Measurements from ENCODE around the gene GOLT1A.

Gene GOLT1A, protein sequence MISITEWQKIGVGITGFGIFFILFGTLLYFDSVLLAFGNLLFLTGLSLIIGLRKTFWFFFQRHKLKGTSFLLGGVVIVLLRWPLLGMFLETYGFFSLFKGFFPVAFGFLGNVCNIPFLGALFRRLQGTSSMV

DNA sequence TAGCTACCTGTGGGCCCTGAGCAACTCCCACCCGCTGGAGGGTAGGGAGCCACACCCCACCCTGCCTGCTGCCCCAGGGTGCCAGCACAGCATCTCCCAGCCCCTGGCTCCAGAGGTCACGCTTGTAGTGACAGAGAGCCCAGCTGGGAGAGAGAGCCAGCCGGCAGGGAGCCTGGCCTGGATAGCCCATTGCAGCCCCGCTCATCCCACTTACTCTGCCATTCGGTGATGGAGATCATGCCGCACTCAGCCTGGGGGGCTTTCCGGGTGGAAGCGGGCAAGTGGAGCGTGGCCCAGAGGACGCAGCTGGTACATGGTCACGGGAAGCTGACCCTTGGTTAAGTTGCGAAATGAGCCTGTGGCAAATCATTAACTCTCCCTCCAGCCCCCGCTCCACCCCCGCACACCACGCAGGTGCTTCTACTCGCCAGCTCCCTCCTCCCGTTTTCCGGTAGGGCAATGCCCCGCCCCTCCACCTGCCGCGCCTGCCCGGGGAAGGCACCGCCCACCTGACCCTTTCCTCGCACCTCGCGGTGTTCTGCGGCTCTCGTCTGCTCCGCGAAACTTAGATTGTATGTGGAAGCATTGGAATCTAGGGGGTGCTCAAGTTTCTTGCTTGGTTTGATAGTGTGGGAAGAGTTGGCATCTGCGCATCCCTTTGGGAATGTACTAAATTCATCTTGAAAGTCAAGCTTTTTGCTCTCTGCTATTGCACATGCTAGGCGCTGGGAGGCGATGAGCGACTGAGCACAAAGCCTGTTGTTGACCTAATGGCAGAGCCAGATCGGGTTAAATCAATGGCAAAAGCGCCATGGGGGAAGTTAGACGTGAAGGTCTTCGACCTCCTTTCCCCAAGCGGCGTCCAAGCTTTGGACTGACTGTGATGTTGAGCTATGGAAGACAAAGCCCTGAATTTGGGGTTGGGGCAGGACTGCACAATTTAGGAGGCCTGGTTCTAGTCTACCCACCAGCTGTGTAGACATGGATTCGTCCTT, at the start of gene GOLT1A:
Gene GOLT1A (minus strand): TSS at position 321 of the 995 bp plus-strand sequence. CDS start 82 bp downstream, at position 239.
- DNase-seq, result peak; percentile 27

DNA sequence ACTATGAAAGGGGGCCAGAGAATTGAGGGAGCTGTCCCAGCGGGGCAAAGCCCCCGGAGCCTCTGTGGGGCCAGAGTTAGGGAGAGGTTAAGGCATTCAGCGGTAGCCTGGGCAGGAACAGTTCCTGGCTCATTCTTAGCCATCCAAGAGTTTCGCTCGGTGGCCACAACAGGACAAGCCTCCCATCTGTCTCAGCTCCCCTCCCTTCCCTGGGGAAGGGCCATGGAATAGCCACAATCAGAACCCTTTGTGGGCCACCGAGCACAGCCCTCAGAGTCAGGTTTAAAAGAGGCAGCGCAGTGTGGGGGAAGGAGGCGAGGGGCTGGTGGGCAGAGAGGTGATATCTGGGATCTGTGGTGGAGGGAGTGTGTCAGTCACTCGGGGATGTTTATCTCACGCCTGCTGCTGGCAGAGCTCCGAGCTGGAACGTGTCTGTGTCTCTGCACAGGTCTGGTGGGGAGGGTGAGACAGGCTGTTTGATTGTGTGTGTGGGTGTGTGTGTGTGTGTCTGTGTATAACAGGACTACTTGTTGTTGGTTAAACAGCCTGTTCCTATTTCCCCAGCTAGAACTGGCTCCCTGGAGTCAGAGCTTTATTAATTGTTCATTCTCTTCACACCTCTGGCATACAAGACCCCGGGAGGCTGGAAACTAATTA, 49.6 kb upstream of the GOLT1A start:
- DNase-seq, result no peak

DNA sequence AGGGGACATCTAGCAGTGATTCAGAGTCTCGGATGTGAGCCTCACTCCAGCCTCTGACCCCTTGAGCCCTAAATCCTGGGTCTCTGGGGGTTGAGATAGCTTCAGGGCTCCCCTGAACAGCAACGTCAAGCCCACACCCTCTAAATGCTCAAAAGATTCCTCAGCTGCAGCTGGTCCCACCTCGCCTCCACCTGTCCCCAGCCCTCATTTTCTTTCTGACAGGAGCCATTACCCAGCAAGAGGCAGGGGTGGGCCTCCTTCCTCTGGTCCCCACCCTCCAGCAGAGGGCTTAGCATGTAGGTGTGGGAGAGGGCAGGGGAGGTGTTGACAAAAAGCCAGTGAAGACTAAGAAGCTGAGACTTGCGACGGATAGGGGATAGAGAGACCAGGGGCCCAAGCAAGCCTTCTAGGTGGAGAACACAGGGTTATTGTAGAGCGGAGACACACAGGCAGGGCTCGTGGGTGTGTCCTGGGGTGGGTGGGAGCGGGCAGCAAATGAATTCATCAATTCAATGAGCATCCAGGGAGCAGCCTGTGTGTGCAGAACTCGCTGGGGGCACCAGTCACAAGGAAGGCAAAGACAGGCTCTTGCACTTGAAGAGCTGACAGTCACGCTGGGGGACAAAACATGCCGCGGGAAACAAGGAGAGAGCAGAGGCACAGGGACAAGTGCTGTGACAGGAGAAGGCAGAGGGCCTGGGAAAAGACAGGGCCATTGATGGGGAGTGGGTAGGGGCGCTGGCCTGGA, 48.9 kb upstream of the GOLT1A start:
- DNase-seq, result no peak

DNA sequence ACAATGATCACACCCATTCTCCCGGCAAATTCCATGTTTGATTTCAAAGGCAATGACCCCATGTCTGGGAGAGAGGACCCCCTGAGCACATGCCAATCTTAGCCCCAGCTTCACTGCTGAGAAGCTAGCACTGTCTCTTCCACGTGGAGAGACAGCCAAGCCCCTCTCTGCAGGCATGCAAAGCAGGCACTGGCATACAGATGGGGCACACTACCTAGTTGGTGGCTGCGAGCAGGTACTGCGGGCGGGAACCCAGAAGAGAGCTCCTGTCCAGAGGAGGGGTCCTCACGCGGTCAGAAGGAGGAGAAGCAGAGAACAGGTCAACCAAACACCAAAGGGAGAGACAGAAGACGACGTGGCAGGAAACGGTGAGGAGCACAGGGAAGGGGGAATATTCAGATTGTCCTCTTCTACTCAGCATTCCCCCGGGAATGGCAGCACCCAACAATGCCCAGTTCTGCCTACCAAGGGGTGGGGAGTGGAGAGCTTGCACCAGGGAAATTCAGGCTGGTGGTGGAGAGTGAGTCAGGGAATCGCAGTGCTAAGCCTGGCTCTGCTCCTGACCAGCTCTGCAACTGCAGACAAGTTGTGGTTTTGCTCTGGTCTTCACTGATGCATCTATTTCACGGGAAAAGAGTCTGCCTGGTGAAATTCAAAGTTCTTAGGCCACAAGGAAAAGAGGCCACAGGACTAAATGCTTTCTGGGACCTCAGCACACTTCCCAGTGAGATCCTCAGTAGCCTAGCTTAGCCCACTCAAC, 48.1 kb upstream of the GOLT1A start:
- no peak for DNase-seq

DNA sequence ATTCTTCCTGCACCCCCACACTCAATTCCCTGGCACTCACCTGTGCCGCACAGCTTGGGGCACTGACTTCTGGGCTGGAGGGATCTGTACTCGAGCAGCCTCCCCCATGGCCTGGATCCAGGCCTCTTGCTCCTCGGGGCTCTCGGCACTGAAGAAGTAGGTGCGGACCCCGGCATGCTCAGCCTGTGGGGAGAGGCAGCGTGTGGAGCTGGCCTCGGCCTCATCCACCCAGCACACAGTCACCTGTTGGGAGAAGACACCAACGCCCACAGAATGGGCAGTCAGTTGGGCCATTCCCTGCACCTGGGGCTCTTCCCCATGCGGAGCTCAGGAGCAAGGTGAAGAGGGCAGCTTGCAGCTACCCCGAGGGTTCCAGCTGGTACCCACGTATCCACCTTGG, 47.5 kb upstream of the GOLT1A start:
- DNase-seq, result no peak

DNA sequence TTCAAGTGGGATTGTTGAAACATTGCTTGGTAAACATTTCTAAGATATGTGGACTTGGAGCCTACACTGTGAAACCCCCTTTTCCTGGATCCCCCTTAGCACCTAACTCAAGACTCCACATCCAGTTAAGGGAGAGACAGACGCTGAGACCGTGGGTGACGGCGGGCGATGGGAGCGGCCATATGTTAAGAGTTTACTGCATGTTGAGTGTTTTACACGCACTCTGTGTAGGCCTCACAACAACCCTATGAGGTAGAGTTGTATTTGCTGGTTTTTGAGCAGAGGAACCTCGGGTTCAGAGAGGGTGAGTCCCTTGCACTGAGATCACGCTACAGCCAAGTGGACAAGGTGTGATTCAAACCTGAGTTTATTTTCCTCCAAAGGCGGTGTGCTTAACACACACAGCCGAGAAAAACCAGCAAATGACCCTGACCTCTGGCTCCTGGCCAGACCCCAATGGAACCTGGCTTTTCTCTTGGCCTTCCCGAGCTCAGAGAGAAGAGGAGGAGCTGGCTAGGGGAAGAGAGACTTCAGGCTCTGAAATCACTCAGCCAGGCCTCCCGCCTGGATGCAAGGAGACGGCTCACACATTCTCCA, 46.9 kb upstream of the GOLT1A start:
- no peak for DNase-seq

DNA sequence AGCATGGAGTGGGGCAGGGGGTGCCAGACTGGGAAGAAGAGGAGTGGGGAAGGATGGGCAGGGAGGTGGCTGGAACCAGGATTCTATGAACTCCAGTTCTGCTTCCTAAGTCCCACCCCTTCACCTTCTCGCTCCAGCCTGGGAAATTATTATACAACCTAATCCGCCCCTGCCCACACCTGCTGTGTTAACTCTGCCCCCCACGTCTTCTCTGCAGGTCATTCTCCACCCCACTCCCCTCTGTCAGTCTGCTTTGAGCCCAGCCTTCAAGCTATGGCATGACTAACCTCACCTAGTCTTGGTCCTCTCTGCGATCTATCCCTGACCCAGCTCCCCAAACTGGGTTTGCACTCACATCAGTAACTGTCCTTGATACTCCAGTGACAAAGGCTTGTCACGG, 46.0 kb upstream of the GOLT1A start:
- no peak for DNase-seq

DNA sequence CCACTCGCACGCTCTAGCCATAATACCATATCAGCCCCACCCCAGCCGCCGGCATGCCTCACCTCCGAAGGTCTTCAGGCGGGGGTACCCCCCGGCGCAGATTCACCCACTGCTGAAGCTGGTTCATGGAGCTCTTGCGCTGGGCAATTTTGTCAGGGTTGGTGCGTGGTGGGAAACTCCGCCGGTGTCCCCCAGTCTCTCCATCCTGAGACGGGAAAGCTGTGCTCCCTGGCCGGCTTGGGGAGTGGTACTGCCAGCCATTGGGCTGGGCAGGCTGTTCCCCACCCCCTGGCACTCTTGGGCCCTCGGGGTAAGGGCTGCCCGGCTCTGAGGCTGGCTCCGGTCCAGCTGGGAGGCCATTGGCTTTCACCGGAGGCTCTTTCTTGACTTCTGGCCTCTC, 45.4 kb upstream of the GOLT1A start:
- no peak for DNase-seq

DNA sequence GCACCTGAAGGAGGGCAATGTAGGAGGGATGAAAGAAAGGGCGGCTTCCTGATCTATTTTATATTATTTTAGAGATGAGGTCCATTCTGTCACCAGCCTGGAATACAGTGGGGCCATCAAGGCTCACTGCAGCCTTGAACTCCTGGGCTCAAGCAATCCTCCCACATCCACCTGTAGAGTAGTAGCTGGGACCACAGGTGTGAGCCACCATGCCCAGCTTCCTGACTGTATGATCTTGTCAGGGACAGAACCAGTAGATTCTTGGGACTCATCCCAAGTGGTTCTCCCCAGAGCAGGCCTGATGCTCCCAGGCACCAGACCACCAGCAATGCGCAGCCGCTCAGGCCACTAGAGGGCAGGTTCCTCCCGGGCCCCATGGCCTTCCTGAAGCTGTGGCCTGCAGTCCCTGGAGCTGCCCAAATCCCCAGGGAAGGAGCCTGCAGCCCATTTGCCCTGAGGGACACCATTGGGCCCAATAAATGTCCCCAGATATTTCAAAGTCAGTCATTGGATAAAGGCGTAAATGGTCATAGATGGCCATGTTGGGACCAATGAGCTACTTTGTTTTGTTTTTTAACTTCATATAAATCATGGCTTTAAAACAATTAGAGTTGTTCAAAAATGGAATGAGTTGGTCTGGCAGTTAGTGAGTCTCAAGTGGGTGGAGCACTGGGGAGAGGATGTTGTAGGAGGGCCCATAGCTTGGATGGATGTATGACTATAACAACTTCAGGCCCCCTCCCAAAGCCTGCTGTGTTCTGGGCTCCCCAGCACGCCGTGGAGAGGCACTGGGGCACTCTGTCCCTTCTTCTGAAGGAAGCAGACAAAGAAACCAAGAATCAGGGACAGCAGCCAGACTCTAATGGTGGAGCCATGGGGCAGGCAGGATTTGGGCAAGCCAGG, 44.7 kb upstream of the GOLT1A start:
- DNase-seq, result peak; percentile 19

DNA sequence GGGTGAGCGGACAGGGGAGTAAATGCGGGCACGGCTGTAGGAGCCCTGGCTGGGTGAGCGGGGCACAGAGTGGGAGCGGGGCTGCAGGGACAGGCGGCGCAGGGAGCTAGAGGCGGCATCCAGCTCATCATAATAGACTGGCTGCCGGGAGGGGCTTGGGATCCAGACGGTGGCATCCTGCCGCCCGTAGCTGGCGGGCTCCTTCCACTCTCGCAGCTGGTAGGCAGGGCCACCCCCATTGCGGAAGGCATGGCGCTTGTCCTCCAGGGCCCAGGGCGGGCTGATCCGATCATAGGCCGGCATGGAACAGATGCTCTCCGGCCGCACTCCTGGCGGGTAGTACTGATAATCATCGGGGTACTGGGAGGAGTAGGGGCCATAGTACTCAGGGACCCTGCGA, 43.7 kb upstream of the GOLT1A start:
- DNase-seq, result no peak

DNA sequence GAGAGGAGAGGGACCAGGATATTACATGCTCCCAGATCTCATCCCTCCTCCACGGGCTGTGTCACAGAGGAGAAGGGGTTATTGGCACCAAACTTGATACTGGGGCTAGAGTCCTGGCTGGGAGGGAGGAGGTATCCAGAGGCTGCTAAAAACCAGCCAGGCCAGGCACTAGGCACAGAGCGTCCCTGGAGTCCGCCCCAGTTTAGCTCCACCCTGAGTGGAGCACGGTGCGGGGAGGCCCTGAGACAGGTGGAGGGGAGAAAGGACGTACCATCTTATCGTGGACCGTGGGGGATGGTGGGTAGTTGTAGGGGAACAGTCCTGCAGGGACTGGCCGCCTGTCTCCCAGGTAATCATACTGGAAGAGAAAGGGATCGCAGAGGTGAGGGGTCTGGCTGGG, 42.7 kb upstream of the GOLT1A start:
- DNase-seq, result no peak

DNA sequence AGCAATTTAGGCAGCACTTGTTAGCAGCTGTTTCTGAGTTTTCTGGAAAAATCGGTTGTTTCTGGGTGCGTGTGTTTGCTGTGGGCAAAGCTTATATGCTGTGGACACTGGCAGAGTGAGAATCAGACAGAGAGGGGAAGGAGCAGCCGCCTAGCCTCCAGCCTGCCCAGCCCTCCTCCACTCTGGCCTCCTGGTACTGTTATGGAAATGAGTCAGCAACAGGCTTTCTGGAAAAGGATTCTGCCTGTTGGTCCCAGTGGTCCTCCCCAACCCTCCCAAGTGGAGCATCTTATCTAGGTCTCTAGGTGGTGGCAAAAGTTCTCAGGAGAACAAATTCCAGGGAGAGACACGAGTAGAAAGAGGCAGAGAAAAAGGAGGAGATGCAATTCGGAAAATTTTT, 42.2 kb upstream of the GOLT1A start:
- no peak for DNase-seq

DNA sequence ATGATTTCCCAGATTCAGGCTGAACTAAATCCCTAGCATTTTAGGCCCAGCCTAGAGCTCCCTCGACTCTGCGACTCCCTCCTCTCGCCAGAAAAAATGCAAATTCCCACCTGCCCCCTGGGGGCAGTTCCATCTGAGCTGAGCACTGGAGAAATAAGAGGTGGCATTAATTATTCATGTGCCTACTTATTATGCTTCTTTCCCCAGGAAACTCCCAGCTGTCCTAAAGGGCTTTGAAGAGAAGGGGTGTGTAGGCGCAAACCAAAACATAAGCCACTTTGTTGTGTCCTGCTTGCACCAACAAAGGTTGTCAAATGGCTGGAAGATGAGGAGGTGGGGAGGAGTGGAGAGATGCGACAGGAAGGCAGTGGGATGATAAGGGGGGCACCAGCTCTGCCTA, 41.4 kb upstream of the GOLT1A start:
- DNase-seq, result no peak

DNA sequence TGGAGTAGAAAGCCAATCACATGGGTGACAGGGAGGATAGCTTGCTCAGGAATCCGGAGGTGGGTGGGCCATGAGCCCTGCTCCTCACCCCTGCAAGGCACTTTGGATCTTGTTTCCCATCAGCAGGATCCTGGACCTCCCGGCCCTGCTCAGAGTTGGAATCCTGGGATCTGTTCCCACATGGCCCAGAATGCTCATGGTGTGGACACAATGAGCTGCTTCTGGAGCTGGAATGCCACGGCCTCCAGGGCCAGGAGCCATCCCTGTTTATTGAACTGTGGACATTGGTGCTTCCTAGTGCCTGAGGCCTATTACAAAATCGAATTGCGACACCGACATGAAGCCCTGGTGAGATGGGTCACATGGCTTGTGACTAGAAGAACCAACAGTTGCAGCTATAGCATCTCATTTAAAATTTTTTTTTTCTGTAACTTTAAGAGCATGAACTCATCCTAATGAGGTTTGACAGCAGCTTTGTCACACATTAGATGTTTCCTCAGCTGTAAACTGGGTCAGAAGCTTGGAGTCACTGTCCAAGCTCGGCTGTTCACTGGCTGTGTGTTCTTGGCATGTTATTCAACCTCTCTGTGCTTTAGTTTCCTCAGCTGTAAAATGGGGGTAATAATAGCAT, 40.4 kb upstream of the GOLT1A start:
- DNase-seq, result no peak

DNA sequence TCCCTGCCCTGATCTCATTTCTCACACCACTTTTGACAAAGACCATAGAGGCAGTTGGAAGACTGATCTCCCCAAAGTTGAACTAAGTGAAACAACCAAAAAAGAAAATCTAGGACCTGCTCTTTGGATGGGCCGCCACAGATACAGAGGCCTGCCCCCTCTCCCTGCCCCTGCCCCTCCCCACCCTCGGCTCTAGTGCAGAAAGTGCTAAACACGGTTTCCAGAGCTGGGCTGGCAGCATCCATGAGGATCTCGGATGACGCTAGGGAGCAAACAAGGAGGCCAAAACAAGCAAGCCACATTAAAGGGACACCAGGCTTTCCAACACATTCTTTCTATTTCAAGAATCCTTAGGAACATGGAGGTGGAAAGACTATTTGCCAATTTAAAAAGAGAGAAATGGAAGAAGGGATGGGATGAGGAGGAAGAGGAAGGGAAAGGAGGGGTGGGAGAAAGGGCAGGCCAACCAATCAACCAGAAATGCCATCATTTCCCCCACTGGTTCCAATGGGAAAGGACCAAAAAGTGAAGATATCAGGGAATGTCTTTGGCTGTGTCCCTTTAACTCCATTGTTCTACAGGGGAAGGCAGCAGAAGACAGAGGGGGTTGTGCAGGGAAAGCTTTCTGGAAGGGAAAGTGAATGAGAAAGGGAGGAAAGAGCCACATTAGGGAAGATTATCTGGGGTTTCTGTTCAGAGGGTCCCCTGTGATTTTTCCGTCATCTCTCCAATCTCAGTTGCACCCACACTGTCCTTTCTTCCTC, 38.3 kb upstream of the GOLT1A start:
- no peak for DNase-seq

DNA sequence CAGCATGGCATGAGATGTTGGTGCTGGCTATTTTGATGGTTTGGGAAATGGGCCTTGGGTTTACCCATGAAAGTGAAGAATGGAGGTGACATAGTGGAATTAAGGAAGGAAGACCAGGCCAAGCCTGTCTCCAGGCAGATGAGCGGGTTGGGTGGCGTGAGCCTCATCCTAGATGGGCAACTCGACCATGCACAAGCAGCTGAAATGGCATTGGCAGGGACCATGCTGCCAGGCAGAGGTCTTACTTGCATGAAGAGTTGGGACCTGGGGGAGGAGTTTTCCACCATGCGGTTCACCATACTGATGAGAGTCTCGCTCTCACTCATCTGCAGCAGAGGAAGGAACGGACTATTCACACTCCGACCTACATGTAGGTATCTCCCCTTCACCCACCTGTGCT, 37.5 kb upstream of the GOLT1A start:
- DNase-seq, result no peak

DNA sequence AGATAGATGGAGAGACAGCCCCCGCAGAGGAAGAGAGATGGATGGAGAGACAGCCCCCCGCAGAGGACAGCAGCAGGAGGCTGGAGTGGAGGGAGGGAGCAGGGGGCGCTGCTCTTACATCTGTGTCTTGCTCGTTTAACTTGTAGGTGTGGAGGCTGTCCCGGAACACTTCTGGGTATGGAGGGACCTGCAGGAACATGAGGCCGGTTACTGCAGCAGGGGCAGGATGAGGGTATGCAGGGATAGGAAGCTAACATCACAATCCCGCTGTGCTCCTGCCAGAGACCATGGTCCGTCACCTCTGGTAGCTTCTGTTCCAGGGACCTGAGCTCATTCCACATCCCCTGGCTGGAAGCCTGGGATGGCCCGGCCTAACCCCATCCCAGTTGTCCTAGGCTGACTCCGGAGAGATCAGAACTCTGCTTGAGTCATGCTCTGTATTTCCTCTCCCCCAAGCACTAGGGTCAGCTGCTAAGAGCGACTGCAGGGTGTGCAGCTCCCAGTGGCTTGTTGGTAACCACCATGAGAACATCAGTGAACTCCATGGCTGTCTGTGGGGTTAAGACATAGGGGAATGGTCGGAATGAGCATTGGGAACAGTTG, 36.7 kb upstream of the GOLT1A start:
- no peak for DNase-seq

DNA sequence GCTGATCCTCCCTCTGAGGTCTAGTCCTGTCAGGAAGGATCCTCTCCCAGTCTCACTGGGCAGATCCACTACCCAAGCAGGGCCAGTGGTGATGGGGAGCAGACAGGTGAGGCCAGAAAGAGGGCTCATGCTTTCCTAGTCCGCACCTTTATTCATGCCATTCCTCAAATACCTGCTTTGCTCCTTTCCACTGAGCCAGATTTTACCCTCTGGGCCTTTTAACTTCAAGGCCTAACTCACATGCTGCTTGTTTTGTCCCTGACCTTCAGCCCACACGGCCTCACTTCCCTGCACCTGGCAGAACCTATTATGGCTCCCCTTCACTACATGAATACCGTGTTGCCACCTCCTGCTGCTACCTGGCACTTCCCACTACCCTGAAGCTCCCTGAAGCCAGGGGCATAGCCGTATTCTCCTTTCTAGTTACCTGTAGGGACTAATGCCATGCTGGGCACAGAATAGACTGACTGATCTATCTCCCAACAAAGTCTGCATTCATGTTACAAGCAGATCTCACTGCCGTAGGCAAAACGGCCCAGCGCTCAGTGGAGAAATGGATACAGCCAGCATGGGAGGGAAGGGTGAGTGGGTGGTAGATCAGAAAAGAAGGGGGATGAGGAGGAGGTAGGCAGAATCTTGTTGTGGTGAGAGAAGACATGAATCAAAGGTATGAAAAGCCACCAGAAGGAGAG, 36.1 kb upstream of the GOLT1A start:
- no peak for DNase-seq

DNA sequence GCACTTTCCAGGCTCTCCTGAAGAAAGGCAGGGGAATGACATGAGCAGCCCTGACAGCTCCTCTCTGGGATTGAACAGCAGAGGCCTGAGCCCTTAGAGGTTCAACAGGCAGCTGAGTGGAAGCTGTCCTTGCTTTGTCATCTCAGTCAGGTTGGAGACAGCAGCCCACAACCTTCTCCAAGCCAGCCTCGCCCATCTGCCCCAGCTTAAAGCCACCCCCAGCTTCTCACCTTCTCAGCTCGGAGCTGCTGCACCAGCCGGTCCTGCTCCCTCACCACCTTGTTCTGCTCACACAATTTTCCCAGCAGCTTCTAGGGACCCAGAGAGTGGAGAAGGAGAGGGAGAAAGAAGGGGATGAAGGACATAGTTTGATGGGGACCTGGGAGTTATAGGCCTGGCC, 35.2 kb upstream of the GOLT1A start:
- DNase-seq, result no peak
